HepG2 (cell line): ENCODE measurements around the gene MKS1. TPM values are rescaled to one million over a fixed set of nuclear protein-coding genes. Genes with fewer than 3 reads are reported as not detected.

Experiments
- GPN1 ChIP-seq: sonication (generic); formaldehyde crosslinking; IDR thresholded peaks from 2 replicates; pipeline ENCODE4 v1.5.1; 2020; ENCODE audit warnings: missing genetic modification reagents, borderline replicate concordance
- KIAA2018 ChIP-seq: sonication (generic); formaldehyde crosslinking; IDR thresholded peaks from 2 replicates; pipeline ENCODE4 v1.5.0; 2020; ENCODE audit warnings: mild to moderate bottlenecking, missing genetic modification reagents, borderline replicate concordance
- MYC ChIP-seq: sonication (generic); formaldehyde crosslinking; IDR thresholded peaks from 2 replicates; pipeline ENCODE4 v1.9.0; 2021; ENCODE audit warnings: missing genetic modification reagents, borderline replicate concordance
- MYNN ChIP-seq: sonication (generic); formaldehyde crosslinking; IDR thresholded peaks from 2 replicates; pipeline ENCODE4 v1.4.0; 2020; ENCODE audit warnings: mild to moderate bottlenecking, low read depth, missing genetic modification reagents
- PAWR ChIP-seq: sonication (generic); formaldehyde crosslinking; IDR thresholded peaks from 2 replicates; pipeline ENCODE4 v1.4.0; 2020; ENCODE audit warnings: missing genetic modification reagents, mild to moderate bottlenecking, borderline replicate concordance
- SCMH1 ChIP-seq: sonication (generic); formaldehyde crosslinking; IDR thresholded peaks from 2 replicates; pipeline ENCODE4 v1.9.0; 2021; ENCODE audit warnings: missing genetic modification reagents, mild to moderate bottlenecking, borderline replicate concordance
- SMAD1 ChIP-seq: sonication (generic); formaldehyde crosslinking; IDR thresholded peaks from 2 replicates; pipeline ENCODE4 v1.4.0; 2020; ENCODE audit warnings: missing genetic modification reagents, low read depth, mild to moderate bottlenecking, borderline replicate concordance
- TARDBP ChIP-seq: sonication (generic); formaldehyde crosslinking; IDR thresholded peaks from 2 replicates; pipeline ENCODE4 v1.8.0; 2022; ENCODE audit warnings: mild to moderate bottlenecking, missing genetic modification reagents
- TBX2 ChIP-seq: sonication (generic); formaldehyde crosslinking; IDR thresholded peaks from 2 replicates; pipeline ENCODE4 v1.5.0; 2020; ENCODE audit warnings: missing genetic modification reagents, mild to moderate bottlenecking, borderline replicate concordance
- ZBTB3 ChIP-seq: sonication (generic); formaldehyde crosslinking; IDR thresholded peaks from 2 replicates; pipeline ENCODE4 v1.4.0; 2020; ENCODE audit warnings: low read depth, mild to moderate bottlenecking, moderate library complexity, missing genetic modification reagents, borderline replicate concordance
- ZMAT5 ChIP-seq: sonication (generic); formaldehyde crosslinking; IDR thresholded peaks from 2 replicates; pipeline ENCODE4 v1.5.0; 2020; ENCODE audit warnings: mild to moderate bottlenecking, low read depth, missing genetic modification reagents, borderline replicate concordance
- ZNF263 ChIP-seq: sonication (generic); formaldehyde crosslinking; IDR thresholded peaks from 2 replicates; pipeline ENCODE4 v1.4.0; 2020; ENCODE audit warnings: missing genetic modification reagents
- ZNF704 ChIP-seq: sonication (generic); formaldehyde crosslinking; IDR thresholded peaks from 2 replicates; pipeline ENCODE4 v1.8.1; 2023; ENCODE audit warnings: mild to moderate bottlenecking, inconsistent platforms, moderate library complexity, missing genetic modification reagents, borderline replicate concordance
- ZNF761 ChIP-seq: sonication (generic); formaldehyde crosslinking; conservative IDR thresholded peaks from 2 replicates; pipeline ENCODE4 v1.4.0; 2020; ENCODE audit warnings: mild to moderate bottlenecking, missing genetic modification reagents
- polyA plus RNA-seq, 8 experiments: library from polyadenylated mRNA; depleted of rRNA in 3 of 8; stranded (reverse) in 7 of 8; unstranded in 1 of 8; fragments of >200 nt; fragmentation: Illumina TruSeq in 4 of 8; extraction: Trizol in 4 of 8; gene quantifications; 2 replicates each; pipeline versions ENCODE4 v1.2.1 to v1.2.3, GENCODE V29; 2011 to 2016; ENCODE audit warnings: low read depth in 4 of 8, missing spikeins in 1 of 8, mixed read lengths in 1 of 8; ENCODE audit not compliant: insufficient read depth in 1 of 8
- total RNA-seq, 5 experiments: library from RNA; depleted of rRNA; stranded (reverse); fragments of >200 nt; fragmentation: Illumina TruSeq; extraction: Trizol; gene quantifications; 2 replicates each; pipeline ENCODE4 v1.2.3, GENCODE V29; 2016; ENCODE audit warnings: low read depth in 1 of 5

The MKS1 gene
- total and polyA plus RNA-seq, 2 of the 13 experiments (the other 11 are each of a cell fraction or from before 2014, with no cell fraction given), result 16.1 to 26.3 TPM

- TF ChIP-seq KIAA2018 (CRISPR knock-in tag) (no peak), ZBTB3 (CRISPR knock-in tag) (no peak), ZNF263 (CRISPR knock-in tag) (no peak), ZNF761 (CRISPR knock-in tag) (no peak), ZNF704 (no peak), SCMH1 (CRISPR knock-in tag) (no peak), ZMAT5 (no peak), PAWR (CRISPR knock-in tag) (no peak), TBX2 (CRISPR knock-in tag) (no peak), GPN1 (CRISPR knock-in tag) (no peak), SMAD1 (CRISPR knock-in tag) (no peak), TARDBP (CRISPR knock-in tag) (no peak), MYNN (no peak), MYC (CRISPR knock-in tag) (no peak)
- TF ChIP-seq, all 625 proteins: peak for 0
Observed at GRCh38 chr17:58228679-58229078, 9.6 kb upstream of the MKS1 start (continued).
